GM15510 (cell line): Measurements from ENCODE around the gene PRSS56.

Source experiments
- POLR2A ChIP-seq: IDR thresholded peaks from 3 replicates; pipeline ENCODE4 v1.6.1; 2011; ENCODE audit warnings: borderline replicate concordance; ENCODE audit not compliant: insufficient read length; ENCODE audit errors: extremely low read depth

PRSS56 gene

GRCh38 chr2:232492963-232493700 is 27.1 kb upstream of the PRSS56 start:
- TF ChIP-seq POLR2A = no peak

DNA sequence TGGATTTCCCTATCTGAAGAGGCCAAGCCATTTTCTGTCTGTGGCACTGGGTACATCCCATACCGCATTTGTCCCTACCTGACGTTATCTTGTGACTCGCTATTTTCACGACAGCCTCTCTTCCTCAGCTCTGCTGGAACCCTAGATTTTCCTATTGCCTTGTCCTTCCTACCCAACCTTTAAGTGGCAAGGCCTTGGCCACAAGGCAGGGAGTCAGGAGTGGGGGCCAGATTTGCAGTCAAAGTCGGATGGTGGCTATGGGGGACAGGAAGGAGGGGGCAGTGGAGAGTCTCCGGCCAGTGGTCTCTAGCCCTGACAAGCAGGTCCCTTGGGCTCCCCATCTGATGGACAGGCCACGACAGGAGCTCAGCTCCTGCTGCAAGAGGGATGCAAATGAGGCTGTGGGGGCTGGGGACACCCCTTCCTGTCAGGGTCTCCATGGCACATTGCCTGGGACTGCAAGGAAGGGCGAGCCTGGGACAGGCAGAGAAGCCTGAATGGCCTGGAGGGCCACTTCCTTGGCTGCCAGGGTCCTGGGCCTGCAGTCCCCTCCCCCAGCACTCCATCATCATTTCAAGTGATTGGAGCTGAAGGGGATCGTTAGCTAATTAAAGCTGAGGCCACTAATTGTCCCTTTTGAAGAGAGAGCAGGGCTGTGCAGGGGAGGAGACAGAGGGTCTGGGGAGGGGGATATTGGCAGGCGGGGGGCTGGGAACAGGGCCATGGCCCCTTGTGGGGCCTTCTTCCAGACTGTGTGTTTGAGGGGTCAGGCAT is 26.3 kb upstream of the PRSS56 start:
- TF ChIP-seq POLR2A = no peak

GRCh38 chr2:232494542-232494941 is 25.6 kb upstream of the PRSS56 start:
- no peak for TF ChIP-seq POLR2A

GRCh38 chr2:232495292-232495691 is 24.9 kb upstream of the PRSS56 start:
- TF ChIP-seq POLR2A = no peak

- TF ChIP-seq POLR2A = no peak
Observed at GRCh38 chr2:232496501-232497270, 23.5 kb upstream of the PRSS56 start.

GRCh38 chr2:232497348-232497747 is 22.8 kb upstream of the PRSS56 start:
- TF ChIP-seq POLR2A = no peak

DNA sequence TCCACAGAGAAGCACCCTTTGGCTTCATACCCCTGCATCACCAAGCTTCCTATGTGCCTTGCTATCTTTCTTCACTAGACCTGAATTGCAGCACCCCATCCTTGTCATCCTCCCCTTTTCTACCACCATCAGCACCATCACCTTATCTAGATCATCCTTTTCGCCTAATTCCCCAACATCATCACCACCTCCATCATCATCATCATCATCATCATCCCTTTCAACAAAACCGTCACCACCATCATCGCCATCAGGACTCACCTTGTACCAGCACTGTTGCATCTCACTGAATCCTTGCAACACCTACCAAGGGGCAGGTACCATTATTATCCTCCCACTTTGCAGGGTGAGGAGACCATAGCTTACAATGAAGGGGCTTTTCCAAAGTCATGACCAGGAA is 21.7 kb upstream of the PRSS56 start:
- TF ChIP-seq POLR2A = no peak

DNA sequence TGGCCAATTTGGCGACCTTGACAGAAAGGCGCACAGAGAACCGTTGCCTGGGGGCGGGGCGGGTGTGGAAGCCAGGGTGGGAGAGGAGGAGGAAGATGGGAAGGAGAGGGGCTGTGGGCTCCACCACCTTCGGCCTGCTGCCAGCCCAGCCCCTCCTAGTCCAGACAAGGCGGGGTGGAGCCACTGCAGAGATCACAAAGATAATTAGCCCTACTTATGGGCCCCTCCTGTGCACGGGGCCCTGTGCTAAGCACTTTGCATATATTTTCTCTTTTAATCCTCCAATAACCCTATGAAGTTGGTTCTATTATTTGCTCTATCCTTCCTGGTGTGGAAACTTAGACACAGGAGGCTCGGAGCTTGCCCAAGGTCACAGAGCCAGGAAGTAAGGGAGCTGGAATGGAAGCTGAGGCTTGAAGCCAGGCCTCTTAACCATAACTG is 18.8 kb upstream of the PRSS56 start:
- no peak for TF ChIP-seq POLR2A

DNA sequence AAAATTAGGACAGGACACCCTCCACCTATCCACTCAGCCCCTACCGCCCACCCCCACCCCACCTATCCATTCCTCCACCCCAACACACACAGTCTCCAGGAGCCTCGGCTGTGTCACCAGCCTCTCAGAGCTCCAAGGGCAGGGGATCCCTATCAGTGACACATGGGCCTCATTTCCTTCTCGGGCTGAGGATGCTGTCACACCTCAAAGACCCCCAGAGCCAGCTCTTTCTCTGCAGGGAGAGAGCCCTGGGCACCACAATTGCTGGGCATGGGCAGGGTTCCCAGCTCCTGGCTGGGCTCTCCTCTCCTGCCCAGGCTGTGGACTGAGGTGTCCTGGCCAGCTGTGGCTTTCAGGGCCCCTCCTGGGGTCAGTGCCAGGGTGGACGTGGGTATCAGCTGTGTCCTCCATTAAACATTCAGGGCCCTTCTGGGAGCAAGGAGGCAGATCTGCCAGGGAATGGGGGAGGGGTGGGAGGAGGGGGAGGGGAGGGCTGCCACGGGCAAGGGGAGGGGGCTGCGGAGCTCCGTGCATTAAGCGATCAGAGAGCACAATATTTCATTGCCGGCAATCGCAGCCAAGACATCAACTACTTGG is 18.3 kb upstream of the PRSS56 start:
- no peak for TF ChIP-seq POLR2A

- no peak for TF ChIP-seq POLR2A
Observed at GRCh38 chr2:232502511-232502910, 17.7 kb upstream of the PRSS56 start.

DNA sequence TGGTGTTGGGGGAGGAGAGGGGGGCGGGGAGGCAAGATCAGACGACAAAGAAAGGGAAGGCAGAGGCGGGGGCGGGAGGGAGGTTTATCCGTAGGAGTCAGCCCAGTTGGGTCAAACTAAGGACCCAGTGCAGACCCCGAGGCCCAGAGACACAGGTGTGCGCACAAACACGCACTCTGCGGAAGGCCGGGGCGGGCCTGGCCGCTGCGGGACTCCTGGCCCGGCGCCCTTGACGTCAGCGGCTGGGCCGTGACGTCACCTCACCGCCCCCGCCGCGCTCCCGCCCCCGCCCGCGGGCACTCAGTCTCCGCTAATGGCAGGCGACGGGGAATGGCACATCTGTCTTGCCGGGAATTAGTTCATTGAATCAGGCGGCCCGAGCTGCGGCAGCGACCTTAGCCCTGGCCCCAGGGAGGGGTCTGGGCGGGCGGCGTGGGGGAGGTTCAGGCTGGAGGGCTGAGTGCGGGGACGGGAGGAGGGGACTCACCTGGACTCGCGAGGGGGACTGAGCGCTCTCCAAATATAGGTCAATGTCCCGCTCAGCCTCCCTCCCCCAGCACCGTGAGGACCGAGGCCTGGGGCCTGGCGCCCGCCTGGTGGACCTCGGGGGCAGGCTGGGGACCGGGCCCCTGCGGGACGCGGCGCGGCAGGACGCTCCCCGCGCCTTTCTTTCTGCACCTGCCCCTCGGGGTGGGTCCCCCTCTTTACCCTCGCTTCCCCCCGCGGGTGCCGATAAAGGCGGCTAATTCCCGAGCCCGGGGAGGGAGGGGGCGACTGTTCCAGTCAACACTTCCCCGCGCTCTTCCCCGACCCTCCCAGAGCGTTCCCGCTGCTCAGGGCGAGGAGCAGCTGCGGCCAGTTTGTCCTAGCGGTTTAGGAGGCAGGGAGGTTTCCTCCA is 17.0 kb upstream of the PRSS56 start:
- no peak for TF ChIP-seq POLR2A

DNA sequence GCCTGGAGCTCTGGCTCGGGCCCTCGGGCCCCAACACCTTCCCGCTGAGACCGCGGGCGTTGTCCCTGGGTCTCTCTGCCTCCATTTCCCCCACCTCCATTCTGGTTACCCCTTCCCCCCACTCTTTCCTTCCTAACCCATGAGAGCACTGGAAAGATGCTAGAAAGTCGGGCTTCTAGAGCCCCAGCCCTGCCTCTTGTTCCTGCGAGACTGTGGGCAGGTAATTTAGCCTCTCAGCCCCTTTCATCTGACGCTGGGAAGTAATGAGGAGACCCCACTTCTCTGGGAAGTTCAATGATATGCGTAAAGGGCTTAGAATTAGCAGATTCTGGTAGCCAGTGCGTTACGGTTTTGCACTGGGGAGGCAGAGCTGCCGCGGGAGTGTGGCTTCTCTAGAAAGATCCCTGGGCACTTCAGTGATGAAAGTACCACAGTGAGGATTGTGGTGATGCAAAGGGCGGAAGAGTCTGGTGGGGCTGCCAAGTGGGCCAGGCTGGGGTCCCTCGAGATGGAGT is 16.3 kb upstream of the PRSS56 start:
- TF ChIP-seq POLR2A = no peak

DNA sequence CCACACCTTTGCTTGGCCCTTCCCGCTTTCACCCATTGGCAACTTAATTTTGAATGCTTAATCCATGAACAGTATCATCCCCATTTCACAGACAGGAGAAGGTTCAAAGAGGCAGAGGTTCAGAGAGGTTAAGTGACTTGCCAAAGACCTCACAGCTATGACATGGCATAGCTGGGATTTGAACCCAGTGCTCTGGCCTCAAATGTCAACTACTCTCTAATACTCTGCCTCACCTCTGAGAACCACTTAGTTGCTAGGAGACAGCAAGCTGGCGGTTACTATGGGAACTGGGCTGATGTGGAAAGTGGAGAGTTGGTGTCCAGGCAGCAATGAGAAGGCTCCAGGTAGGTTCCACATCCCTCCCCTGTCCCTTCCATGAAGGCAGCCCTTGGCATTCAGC is 15.8 kb upstream of the PRSS56 start:
- no peak for TF ChIP-seq POLR2A

DNA sequence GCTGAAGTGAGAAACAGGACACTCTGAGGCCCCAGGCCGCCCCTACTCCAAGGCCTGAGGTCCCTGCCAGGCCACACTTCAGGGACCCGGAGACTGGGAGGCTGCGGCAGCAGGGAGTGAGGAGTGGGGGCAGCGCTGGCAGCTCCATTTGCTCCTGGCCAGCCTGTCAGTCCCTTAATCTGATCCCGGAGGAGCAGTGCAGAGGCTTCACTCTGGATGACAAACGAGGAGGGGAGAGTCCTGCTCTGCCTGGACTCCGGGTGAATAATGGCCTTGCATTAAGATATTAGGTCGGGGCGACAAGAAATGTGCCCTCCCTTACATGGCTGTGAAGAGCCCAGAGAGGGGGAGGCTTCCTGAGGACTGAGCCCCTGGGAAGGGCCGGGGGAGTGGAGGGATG is 14.3 kb upstream of the PRSS56 start:
- TF ChIP-seq POLR2A = no peak

- no peak for TF ChIP-seq POLR2A
Observed at GRCh38 chr2:232506709-232507108, 13.5 kb upstream of the PRSS56 start.

DNA sequence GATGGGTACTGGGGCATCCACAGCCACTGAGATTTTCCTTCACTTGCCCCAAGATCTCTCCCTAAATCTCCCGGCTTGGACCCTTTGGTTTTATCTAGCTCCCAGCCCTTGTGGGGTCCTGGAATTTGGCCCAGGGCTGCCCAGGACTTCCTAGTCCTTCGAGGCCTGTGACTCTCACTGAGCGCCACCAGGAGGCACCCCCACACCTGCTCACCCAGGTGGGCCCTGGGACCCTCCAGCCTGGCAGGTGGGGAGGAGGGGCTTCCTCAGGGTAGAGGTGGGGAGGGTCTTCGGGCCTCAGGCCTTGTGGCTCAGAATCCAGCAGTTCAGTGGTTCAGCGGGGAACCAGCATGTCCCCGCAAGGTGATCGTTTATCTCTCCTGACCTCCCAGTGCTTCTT is 11.9 kb upstream of the PRSS56 start:
- TF ChIP-seq POLR2A = no peak
